Measurements from ENCODE around the gene TMEM202. TPM values are rescaled to one million over a fixed set of nuclear protein-coding genes. Genes with fewer than 3 reads are reported as not detected.

The TMEM202 gene
- total and polyA plus RNA-seq, 2 of the 13 experiments (the other 11 are each of a cell fraction or from before 2014, with no cell fraction given) = not detected

GRCh38 chr15:72375846-72376581, 22.1 kb upstream of the TMEM202 start, which contains the start of gene HEXA (continued):
- TF ChIP-seq, protein P1, sequence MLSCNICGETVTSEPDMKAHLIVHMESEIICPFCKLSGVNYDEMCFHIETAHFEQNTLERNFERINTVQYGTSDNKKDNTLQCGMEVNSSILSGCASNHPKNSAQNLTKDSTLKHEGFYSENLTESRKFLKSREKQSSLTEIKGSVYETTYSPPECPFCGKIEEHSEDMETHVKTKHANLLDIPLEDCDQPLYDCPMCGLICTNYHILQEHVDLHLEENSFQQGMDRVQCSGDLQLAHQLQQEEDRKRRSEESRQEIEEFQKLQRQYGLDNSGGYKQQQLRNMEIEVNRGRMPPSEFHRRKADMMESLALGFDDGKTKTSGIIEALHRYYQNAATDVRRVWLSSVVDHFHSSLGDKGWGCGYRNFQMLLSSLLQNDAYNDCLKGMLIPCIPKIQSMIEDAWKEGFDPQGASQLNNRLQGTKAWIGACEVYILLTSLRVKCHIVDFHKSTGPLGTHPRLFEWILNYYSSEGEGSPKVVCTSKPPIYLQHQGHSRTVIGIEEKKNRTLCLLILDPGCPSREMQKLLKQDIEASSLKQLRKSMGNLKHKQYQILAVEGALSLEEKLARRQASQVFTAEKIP (CRISPR knock-in tag; IDR thresholded peaks at IDR 0.05; ENCODE audit: borderline replicate concordance) = 0 out of 2 replicates have a peak, but pooled peaks have one; percentile 50
- TF ChIP-seq SOX5 (CRISPR knock-in tag; IDR thresholded peaks at IDR 0.05; ENCODE audit: borderline replicate concordance) (peak; percentile 76; the same call in 1 of the 2 replicates), ZFP1 (CRISPR knock-in tag; IDR thresholded peaks at IDR 0.05) (peak; percentile 85), SP2 (CRISPR knock-in tag; IDR thresholded peaks at IDR 0.05) (peak; percentile 54; the same call in 1 of the 2 replicates), TAF15 (IDR thresholded peaks at IDR 0.05; ENCODE audit: low read depth, low read length, poor library complexity, severe bottlenecking) (peak; percentile 63), XBP1 (CRISPR knock-in tag; IDR thresholded peaks at IDR 0.05) (peak; percentile 88; the same call in 1 of the 2 replicates), ZNF441 (CRISPR knock-in tag; IDR thresholded peaks at IDR 0.05; ENCODE audit: borderline replicate concordance) (peak; percentile 41; the same call in 1 of the 2 replicates), ZNF34 (CRISPR knock-in tag; IDR thresholded peaks at IDR 0.05; ENCODE audit: borderline replicate concordance) (0 out of 2 replicates have a peak, but pooled peaks have one; percentile 66), DZIP1 (CRISPR knock-in tag; IDR thresholded peaks at IDR 0.05) (no peak), MTA3 (CRISPR knock-in tag; IDR thresholded peaks at IDR 0.05) (no peak), ZNF569 (CRISPR knock-in tag; IDR thresholded peaks at IDR 0.05; ENCODE audit: borderline replicate concordance) (peak; percentile 88; the same call in 1 of the 2 replicates), NFIB (CRISPR knock-in tag; IDR thresholded peaks at IDR 0.05; ENCODE audit: borderline replicate concordance) (no peak), SAP130 (CRISPR knock-in tag; IDR thresholded peaks at IDR 0.05; ENCODE audit: low read depth) (peak; percentile 100), ZFP41 (CRISPR knock-in tag; IDR thresholded peaks at IDR 0.05; ENCODE audit: borderline replicate concordance) (peak; percentile 75; the same call in 1 of the 2 replicates), ZFP37 (CRISPR knock-in tag; IDR thresholded peaks at IDR 0.05; ENCODE audit: borderline replicate concordance) (peak; percentile 88; the same call in 1 of the 2 replicates), POLR2G (IDR thresholded peaks at IDR 0.05; ENCODE audit: low read depth, low read length) (peak; percentile 95), ZNF230 (CRISPR knock-in tag; IDR thresholded peaks at IDR 0.05) (peak; percentile 78; the same call in 1 of the 2 replicates)
- TF ChIP-seq, protein P2, sequence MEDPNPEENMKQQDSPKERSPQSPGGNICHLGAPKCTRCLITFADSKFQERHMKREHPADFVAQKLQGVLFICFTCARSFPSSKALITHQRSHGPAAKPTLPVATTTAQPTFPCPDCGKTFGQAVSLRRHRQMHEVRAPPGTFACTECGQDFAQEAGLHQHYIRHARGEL (CRISPR knock-in tag; IDR thresholded peaks at IDR 0.05) = 0 out of 2 replicates have a peak, but pooled peaks have one; percentile 43
- TF ChIP-seq, protein P3, sequence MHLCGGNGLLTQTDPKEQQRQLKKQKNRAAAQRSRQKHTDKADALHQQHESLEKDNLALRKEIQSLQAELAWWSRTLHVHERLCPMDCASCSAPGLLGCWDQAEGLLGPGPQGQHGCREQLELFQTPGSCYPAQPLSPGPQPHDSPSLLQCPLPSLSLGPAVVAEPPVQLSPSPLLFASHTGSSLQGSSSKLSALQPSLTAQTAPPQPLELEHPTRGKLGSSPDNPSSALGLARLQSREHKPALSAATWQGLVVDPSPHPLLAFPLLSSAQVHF (CRISPR knock-in tag; IDR thresholded peaks at IDR 0.05) = peak; percentile 83
- TF ChIP-seq, protein P4, sequence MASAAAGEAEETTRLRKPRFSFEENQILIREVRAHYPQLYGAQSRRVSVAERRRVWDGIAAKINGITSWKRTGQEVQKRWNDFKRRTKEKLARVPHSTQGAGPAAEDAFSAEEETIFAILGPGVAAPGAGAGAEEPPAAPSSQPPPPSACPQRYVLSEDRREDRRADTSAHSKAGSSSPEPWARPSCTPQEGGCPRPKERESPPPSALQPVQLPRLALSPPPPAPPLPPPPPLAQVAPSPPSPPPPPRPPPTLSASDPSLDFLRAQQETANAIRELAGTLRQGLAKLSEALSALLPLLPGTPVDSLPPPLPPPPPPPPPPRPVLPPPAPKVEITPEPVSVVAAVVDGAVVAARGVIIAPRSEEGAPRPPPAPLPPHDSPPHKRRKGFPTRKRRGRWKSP (CRISPR knock-in tag; IDR thresholded peaks at IDR 0.05) = peak; percentile 75; the same call in 1 of the 2 replicates

All from HepG2 (cell line).